ENCODE results near the gene MSRB3. TPM values are rescaled to one million over a fixed set of nuclear protein-coding genes. Genes with fewer than 3 reads are reported as not detected.

The MSRB3 gene
- total RNA-seq, 1 experiment from 2014 or later = 5.9 TPM

DNA sequence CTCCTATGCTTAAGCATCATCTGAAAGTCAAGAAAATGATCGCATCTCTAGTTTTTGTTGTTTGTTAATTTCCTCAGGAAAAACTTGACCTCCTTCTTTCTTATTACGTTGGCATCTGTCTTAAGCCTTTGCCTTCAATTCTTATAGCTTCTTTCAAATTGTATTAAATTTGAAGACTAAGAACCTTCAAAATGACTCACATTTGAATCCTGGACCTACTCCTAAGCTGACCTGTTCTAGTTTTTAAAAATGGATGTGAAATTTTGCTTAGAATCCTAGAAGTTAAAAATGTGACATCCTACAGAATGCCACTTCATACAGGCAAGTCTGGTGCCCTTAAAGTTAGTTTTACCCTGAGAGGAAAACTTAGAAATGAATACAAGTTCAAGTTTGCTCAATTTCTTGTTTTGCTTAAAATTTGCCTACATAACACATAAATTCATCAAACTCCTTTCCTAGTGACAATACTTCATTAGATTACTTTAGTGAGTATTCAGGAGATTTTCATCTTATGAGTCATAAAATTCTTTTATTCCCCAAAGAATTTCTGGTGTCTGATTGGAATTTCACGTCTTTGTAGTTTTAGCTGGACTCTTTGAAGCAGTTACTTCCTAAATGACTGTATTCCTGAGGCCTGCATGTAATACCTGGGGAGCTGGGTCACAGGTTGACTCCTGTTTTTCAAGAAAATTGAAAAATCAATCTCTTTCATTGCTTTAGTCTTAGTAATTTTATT, 152.3 kb downstream of the MSRB3 start:
- TF ChIP-seq, protein P1, sequence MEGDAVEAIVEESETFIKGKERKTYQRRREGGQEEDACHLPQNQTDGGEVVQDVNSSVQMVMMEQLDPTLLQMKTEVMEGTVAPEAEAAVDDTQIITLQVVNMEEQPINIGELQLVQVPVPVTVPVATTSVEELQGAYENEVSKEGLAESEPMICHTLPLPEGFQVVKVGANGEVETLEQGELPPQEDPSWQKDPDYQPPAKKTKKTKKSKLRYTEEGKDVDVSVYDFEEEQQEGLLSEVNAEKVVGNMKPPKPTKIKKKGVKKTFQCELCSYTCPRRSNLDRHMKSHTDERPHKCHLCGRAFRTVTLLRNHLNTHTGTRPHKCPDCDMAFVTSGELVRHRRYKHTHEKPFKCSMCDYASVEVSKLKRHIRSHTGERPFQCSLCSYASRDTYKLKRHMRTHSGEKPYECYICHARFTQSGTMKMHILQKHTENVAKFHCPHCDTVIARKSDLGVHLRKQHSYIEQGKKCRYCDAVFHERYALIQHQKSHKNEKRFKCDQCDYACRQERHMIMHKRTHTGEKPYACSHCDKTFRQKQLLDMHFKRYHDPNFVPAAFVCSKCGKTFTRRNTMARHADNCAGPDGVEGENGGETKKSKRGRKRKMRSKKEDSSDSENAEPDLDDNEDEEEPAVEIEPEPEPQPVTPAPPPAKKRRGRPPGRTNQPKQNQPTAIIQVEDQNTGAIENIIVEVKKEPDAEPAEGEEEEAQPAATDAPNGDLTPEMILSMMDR (conservative IDR thresholded peaks at IDR 0.05; ENCODE audit: low read depth, low read length) = no peak
- no peak for TF ChIP-seq EZH2phosphoT487 (IDR thresholded peaks at IDR 0.05; ENCODE audit: borderline replicate concordance, low read length)
- no peak for TF ChIP-seq EZH2 (IDR thresholded peaks at IDR 0.05; ENCODE audit: low read length, unreplicated experiment)
- peaks cover 47% of the 10 kb centered on the region for H3K4me1 ChIP-seq (ENCODE audit: insufficient read depth, low read length)
- H3K9ac ChIP-seq (ENCODE audit: low read length) = no peak overlapping the region
- TSS peak; percentile 92 for BruUV-seq (replicated peaks)
- no peaks in the 10 kb centered on the region for H3K9me3 ChIP-seq (ENCODE audit: low read length)
- H3K4me3 ChIP-seq (ENCODE audit: low read length) = peak overlapping the region; percentile 14; the same call in 1 of the 2 replicates
- ChIA-PET CTCF (interaction anchor here (1.1 kb wide), 1 partner anchor 103 kb away, joined by 3 read pairs; no protein-coding TSS in a partner anchor), POLR2A (ENCODE audit: unreplicated experiment) (interaction anchor here (0.5 to 0.7 kb wide), 3 partner anchors 40 to 496 kb away, joined by 3 to 6 read pairs (median 3); no protein-coding TSS in a partner anchor)
- no peaks in the 10 kb centered on the region for H3K36me3 ChIP-seq (ENCODE audit: low read depth, low read length)
- H3K4me2 ChIP-seq (ENCODE audit: low read length) = peak overlapping the region; percentile 61
- H3K9me2 ChIP-seq (replicated peaks; ENCODE audit: low read length) = no peaks in the 10 kb centered on the region
- peak overlapping the region; percentile 12; the same call in 1 of the 2 replicates for H2AFZ ChIP-seq (ENCODE audit: low read length)
- DNase-seq (peak; percentile 94), ATAC-seq (peak; percentile 92)
- no peaks in the 10 kb centered on the region for H3K27me3 ChIP-seq (ENCODE audit: low read length)
- no peaks in the 10 kb centered on the region for H3K79me2 ChIP-seq (ENCODE audit: low read length)
- no peaks in the 10 kb centered on the region for H4K20me1 ChIP-seq (ENCODE audit: low read length)
- intact Hi-C loops (cut with micrococcal nuclease) = loop anchor here (1.0 to 5.0 kb wide), 2 partner anchors 107 to 118 kb away; no protein-coding TSS in a partner anchor
- peak overlapping the region; percentile 56 for H3K27ac ChIP-seq (ENCODE audit: low read length)
- H3F3A ChIP-seq (ENCODE audit: low read length, unreplicated experiment) = peaks cover 13% of the 10 kb centered on the region

DNA sequence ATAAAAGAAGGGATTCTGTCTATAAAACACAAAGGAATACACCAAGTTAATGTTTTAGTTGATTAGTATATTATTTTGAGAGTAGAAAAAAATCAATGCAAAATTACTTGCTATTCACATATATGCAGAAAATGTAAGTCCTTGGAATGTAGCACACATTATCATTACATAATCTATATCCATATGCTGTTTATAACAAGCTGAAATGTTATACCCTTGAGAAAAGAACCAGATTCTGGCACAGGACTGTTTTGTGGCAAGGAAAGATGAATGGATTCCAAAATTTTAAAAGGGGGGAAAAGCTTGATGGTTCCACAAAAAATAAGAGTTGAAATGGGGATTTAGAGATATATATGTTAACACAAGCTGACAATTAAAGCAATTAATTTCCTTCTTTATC, 153.6 kb downstream of the MSRB3 start:
- CTCF ChIA-PET = no interaction called here
- no peaks in the 10 kb centered on the region for H4K20me1 ChIP-seq (ENCODE audit: low read length)
- TF ChIP-seq, protein P1 (conservative IDR thresholded peaks at IDR 0.05; ENCODE audit: low read depth, low read length) = no peak
- TF ChIP-seq EZH2 (IDR thresholded peaks at IDR 0.05; ENCODE audit: low read length, unreplicated experiment) = no peak
- no peak for TF ChIP-seq EZH2phosphoT487 (IDR thresholded peaks at IDR 0.05; ENCODE audit: borderline replicate concordance, low read length)
- H3K36me3 ChIP-seq (ENCODE audit: low read depth, low read length) = no peaks in the 10 kb centered on the region
- no TSS peak for BruUV-seq (replicated peaks)
- H3K4me3 ChIP-seq (ENCODE audit: low read length) = no peak overlapping the region
- intact Hi-C loops (cut with micrococcal nuclease) = loop anchor here (5.0 kb wide), 1 partner anchor 120 kb away; no protein-coding TSS in a partner anchor
- no peaks in the 10 kb centered on the region for H3K79me2 ChIP-seq (ENCODE audit: low read length)
- POLR2A ChIA-PET (ENCODE audit: unreplicated experiment) = no interaction called here
- peaks cover 49% of the 10 kb centered on the region for H3K4me1 ChIP-seq (ENCODE audit: insufficient read depth, low read length)
- no peaks in the 10 kb centered on the region for H3K27me3 ChIP-seq (ENCODE audit: low read length)
- no peaks in the 10 kb centered on the region for H3K9me3 ChIP-seq (ENCODE audit: low read length)
- H3K9me2 ChIP-seq (replicated peaks; ENCODE audit: low read length) = no peaks in the 10 kb centered on the region
- H3K27ac ChIP-seq (ENCODE audit: low read length) = no peak overlapping the region
- H3K9ac ChIP-seq (ENCODE audit: low read length) = no peak overlapping the region
- no peak for ATAC-seq
- peaks cover 13% of the 10 kb centered on the region for H3F3A ChIP-seq (ENCODE audit: low read length, unreplicated experiment)
- no peak overlapping the region for H3K4me2 ChIP-seq (ENCODE audit: low read length)
- no peak overlapping the region for H2AFZ ChIP-seq (ENCODE audit: low read length)
- DNase-seq = no peak

DNA sequence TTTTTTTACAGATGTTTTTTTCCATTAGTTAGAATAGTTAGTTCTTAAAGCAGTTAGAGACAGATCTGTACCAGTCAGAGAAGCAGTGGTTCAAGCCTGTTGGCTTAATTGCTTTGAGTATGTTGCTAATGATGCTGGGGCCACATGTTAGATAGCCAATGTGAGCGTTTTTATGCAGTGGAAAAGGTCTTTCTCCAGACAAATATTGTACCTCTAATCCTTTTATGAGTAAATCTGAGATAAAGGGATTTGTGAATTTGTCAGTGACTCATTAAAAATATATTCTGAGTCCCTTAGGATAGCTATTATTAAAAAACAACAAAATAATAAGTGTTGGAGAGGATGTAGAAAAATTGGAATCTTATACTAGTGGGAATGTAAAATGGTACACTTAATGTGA, 154.2 kb downstream of the MSRB3 start:
- H3K9ac ChIP-seq (ENCODE audit: low read length) = no peak overlapping the region
- H3K4me1 ChIP-seq (ENCODE audit: insufficient read depth, low read length) = peaks cover 49% of the 10 kb centered on the region
- no peak overlapping the region for H3K4me2 ChIP-seq (ENCODE audit: low read length)
- no peaks in the 10 kb centered on the region for H3K36me3 ChIP-seq (ENCODE audit: low read depth, low read length)
- no peaks in the 10 kb centered on the region for H3K79me2 ChIP-seq (ENCODE audit: low read length)
- POLR2A ChIA-PET (ENCODE audit: unreplicated experiment) = no interaction called here
- no peak overlapping the region for H3K4me3 ChIP-seq (ENCODE audit: low read length)
- no TSS peak for BruUV-seq (replicated peaks)
- H3K9me3 ChIP-seq (ENCODE audit: low read length) = no peaks in the 10 kb centered on the region
- no peak for ATAC-seq
- no peak overlapping the region for H3K27ac ChIP-seq (ENCODE audit: low read length)
- TF ChIP-seq EZH2 (IDR thresholded peaks at IDR 0.05; ENCODE audit: low read length, unreplicated experiment) (no peak), EZH2phosphoT487 (IDR thresholded peaks at IDR 0.05; ENCODE audit: borderline replicate concordance, low read length) (no peak)
- TF ChIP-seq, protein P1 (conservative IDR thresholded peaks at IDR 0.05; ENCODE audit: low read depth, low read length) = no peak
- H3K27me3 ChIP-seq (ENCODE audit: low read length) = no peaks in the 10 kb centered on the region
- peak; percentile 26 for DNase-seq
- CTCF ChIA-PET = no interaction called here
- peaks cover 13% of the 10 kb centered on the region for H3F3A ChIP-seq (ENCODE audit: low read length, unreplicated experiment)
- H3K9me2 ChIP-seq (replicated peaks; ENCODE audit: low read length) = no peaks in the 10 kb centered on the region
- H2AFZ ChIP-seq (ENCODE audit: low read length) = no peak overlapping the region
- intact Hi-C loops (cut with micrococcal nuclease) = loop anchor here (5.0 kb wide), 1 partner anchor 120 kb away; no protein-coding TSS in a partner anchor
- no peaks in the 10 kb centered on the region for H4K20me1 ChIP-seq (ENCODE audit: low read length)

Data from PC-3 (cell line).